Mucosa of descending colon (tissue), 3 donors: ENCODE measurements around the gene RAB6B. TPM values are rescaled to one million over a fixed set of nuclear protein-coding genes. Genes with fewer than 3 reads are reported as not detected.
A peak's percentile ranks its signal among the peaks of the same experiment; 100 is the strongest.

Source experiments
- ATAC-seq: fragments of 200-7000 bp; cut with Tn5 transposase; one replicate; pipeline ENCODE4 v1.9.1; 2020; ENCODE audit warnings: mild to moderate bottlenecking, moderate library complexity
- DNase-seq, 3 donors: peaks; one replicate each; pipeline ENCODE4 v3.0.0-alpha.2; 2020
- H3K36me3 ChIP-seq: fragments of 200-600 bp; one replicate; pipeline ENCODE4 v1.8.0; 2021; ENCODE audit warnings: low read depth, mild to moderate bottlenecking
- H3K4me1 ChIP-seq: fragments of 200-600 bp; one replicate; pipeline ENCODE4 v1.8.0; 2021; ENCODE audit warnings: low read depth, mild to moderate bottlenecking
- H3K4me3 ChIP-seq: fragments of 200-600 bp; one replicate; pipeline ENCODE4 v1.8.0; 2021; ENCODE audit warnings: mild to moderate bottlenecking
- H3K9me3 ChIP-seq: fragments of 200-600 bp; one replicate; pipeline ENCODE4 v1.8.0; 2021; ENCODE audit warnings: mild to moderate bottlenecking
- intact Hi-C, 2 donors: fragments of 100-400 bp; cut with DNase I in 1 of 2; cut with micrococcal nuclease in 1 of 2; formaldehyde crosslinking; loops; one replicate each; pipeline versions ENCODE4 v1.11.0 to v1.11.1; 2022; cut with DNase I, micrococcal nuclease
- total RNA-seq, 3 donors: library from RNA; stranded (reverse); fragmentation: NEBNext Ultra II Directional in 2 of 3; extraction: Animal tissue kit (Norgen Biotek cat#: 25700) in 2 of 3; gene quantifications; one replicate each; pipeline versions ENCODE4 v1.2.1 to v1.2.4, GENCODE V29; 2021 to 2023
- TF ChIP-seq, protein P1 (sequence below): fragments of 200-600 bp; IDR thresholded peaks from one replicate; pipeline ENCODE4 v1.8.0; 2022; ENCODE audit warnings: antibody characterized with exemption, mild to moderate bottlenecking
- donor health status: DM: no; HTN: no; CAD: no; lungs with moderate emphysema.
- donor health status: DM: no; HTN: no; CAD: no.
- donor health status: DM: no; HTN: yes; CAD: no.

The RAB6B gene
- total RNA-seq, 3 donors from 2014 or later = 4.1 to 11.6 (median 4.8) TPM

DNA sequence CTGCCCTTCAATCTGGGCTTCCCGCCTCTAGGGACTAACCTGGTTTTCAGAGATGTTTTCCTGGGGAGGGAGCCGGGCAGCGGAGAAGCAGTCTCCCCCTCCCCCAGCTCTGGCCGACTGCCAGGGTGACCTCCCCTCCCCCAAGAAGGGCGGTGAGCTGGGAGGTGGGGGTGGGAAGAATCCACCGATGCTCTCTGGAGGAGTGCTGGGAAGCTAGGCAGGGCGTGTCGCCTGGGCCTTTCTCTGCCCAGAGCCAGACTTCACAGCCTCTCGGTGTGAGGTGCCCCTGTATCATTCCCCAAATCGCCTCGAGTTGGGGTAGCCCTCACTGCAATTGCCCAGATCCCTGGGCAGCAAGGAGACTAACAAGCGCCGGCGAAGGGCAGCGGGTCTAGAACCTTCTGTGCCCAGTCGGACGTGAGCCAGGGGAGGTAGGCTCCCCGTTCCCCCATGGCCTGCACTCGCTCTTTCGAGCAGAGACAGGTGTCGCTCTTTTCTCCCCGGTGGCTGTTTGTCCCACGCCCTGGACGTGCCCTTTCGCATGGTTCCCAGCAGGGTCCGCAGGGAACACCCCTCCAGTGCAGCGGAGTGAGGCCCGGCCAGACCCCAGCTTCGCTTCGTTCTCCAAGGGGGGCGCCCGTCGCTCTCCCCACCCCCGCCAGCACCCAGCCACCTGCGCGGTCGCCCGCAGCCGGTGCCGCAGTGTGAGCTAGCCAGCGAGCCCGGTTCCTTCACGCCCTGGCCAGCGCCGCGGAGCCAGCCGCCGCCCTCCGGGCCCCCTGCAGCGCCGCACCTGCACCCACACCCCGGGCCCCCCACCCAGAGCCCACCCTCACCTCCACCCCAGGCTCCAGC is 1.1 kb downstream of the RAB6B start:
- DNase-seq = no peak

DNA sequence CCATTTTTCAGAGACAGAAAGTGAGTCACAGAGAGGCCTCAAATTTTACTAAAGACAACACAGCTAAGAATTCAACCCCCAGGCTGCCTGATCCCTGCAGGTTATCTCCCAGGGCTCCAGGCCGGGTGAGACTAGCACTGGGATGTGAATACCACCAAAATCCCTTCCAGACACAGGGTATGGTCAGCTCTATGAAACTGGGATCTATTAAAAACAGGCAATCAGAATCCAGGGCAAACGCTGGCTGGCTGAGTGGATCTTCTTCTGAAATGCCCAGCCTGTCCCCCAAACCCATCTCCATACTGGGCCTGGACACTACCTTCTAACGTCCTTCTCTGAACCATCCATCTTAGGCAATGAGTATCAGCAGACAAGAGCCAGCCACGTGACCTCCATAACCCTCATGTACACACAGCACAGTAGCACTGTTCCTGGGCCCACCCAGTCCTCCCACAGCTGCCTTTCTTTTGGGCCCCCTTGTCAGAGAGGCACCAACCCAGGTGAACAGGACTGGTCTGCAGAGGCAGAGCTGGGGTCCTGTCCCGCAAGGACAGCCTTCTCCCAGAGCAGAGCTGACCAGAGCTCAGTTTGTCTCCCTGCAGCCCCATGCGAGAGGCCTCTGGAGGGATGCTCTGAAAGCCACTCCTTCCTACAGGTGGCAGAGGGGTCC is 1.9 kb downstream of the RAB6B start:
- Histone ChIP-seq H3K4me1 (peaks cover 17% of the 10 kb centered on the region), H3K36me3 (no peaks in the 10 kb centered on the region), H3K9me3 (no peaks in the 10 kb centered on the region), H3K4me3 (no peak overlapping the region)
- TF ChIP-seq, protein P1, sequence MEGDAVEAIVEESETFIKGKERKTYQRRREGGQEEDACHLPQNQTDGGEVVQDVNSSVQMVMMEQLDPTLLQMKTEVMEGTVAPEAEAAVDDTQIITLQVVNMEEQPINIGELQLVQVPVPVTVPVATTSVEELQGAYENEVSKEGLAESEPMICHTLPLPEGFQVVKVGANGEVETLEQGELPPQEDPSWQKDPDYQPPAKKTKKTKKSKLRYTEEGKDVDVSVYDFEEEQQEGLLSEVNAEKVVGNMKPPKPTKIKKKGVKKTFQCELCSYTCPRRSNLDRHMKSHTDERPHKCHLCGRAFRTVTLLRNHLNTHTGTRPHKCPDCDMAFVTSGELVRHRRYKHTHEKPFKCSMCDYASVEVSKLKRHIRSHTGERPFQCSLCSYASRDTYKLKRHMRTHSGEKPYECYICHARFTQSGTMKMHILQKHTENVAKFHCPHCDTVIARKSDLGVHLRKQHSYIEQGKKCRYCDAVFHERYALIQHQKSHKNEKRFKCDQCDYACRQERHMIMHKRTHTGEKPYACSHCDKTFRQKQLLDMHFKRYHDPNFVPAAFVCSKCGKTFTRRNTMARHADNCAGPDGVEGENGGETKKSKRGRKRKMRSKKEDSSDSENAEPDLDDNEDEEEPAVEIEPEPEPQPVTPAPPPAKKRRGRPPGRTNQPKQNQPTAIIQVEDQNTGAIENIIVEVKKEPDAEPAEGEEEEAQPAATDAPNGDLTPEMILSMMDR = no peak
- DNase-seq (no peak), ATAC-seq (no peak)
- intact Hi-C loops = no loop called here

More for the DNA sequence above, 1.1 kb downstream of the RAB6B start:
- Histone ChIP-seq H3K4me3 (no peak overlapping the region), H3K36me3 (no peaks in the 10 kb centered on the region), H3K4me1 (peaks cover 17% of the 10 kb centered on the region), H3K9me3 (no peaks in the 10 kb centered on the region)
- ATAC-seq = peak; percentile 41
- intact Hi-C loops = no loop called here
- TF ChIP-seq, protein P1 = no peak

DNA sequence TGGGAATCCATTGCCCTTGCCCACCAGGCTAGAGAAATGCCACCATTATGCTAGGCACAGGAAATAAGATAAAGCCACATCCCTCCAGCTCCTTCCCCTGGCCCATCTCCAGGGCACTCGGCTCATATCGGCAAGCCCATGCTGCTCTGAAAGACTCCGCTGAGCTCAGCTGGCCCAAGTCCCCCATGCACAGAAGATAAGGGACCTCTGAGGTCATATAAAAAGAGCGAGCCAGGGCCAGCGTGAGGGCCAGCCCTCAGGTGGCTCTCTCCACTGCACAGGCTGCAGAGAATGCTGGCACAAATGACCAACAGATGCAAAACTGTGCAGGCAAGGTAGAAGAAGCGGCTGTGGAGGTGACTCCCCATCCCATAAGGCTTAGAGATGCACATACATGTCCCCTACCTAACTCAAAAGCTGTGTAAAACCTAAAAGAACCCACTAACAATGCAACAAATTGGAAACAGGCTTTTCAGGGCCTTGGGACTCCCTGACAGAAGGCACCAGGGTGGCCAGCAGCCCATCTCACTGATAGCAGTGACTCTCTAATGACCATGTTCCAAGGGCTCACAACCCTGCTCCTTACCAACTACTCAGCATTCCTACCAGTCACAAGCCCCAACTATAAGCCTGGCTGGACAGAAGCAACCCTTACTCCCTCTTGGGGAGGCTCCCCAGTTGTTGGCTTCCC is 3.0 kb downstream of the RAB6B start:
- no peak for ATAC-seq

DNA sequence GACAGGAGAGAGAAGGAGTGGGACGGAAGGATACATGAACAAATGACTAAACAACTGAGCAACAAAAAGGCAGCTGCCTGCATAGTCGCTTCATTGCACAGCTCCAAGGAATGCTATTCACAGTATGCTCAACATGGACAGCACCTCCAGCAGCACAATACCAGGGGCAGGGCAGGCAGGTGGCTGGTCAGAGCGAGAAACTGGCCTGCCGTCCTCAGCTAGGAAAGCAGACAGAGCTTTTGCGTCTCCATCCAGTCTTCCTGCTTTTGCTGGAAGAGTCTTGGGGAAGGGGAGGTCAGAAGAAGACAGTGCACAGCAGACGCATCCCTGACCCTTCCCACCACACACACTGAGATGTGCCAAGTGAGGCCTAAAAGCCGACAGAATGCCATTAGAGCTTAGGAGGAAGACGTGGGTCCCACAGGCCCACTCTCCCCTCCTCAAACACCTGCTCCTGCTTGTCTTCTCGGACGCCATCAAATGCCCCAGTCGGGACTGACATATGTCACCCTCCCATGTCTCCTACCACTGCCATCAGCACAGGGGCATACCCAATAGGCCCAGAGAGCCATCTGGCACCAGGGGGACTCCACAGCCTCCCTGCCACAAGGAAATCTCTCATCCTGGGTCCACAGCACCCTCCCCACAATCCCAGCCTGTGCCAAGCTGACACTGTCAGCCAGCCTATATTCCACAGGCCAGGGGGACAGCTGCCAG is 3.9 kb downstream of the RAB6B start:
- Histone ChIP-seq H3K4me1 (peaks cover 17% of the 10 kb centered on the region), H3K9me3 (no peaks in the 10 kb centered on the region), H3K36me3 (no peaks in the 10 kb centered on the region), H3K4me3 (no peak overlapping the region)
- intact Hi-C loops = no loop called here
- ATAC-seq = no peak
- TF ChIP-seq, protein P1 = no peak
- no peak for DNase-seq

More for the DNA sequence above, 3.0 kb downstream of the RAB6B start:
- no peak for DNase-seq
- Histone ChIP-seq H3K4me3 (no peak overlapping the region), H3K36me3 (no peaks in the 10 kb centered on the region), H3K9me3 (no peaks in the 10 kb centered on the region), H3K4me1 (peaks cover 17% of the 10 kb centered on the region)
- TF ChIP-seq, protein P1 = no peak
- intact Hi-C loops = no loop called here

DNA sequence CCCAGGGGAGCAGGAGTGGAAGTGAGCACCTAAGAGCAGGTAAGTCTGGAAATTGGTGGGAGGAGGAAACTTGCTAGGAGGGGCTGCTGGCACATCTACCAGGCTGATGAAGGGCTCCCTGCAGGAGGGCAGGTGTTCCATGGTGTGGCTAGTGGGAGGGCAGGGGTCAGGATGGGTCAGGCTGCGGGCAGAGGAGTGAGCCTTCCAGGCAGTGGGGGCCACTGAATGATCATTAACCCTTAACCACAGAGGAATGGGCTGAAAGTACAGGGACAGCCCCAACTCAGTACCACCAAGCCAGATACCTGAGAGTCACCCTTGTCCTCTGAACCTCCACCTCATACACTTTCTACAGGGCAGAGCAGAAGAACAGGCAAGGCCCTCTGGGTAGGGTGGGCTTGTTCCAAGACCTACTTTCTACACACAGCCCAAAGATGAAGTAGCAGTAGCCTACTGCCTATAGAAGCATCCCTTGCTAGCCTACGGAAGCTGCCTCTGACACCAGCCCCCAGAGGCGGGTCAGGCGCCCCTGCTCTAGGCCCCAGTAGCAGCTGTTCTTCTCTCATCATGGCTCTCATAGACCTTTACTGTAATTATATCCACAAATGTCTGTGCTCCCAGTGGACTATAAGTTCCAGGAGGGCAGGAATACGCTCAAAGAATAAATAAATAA is 4.6 kb downstream of the RAB6B start:
- no peak overlapping the region for H3K4me3 ChIP-seq
- DNase-seq (no peak), ATAC-seq (no peak)

More for the DNA sequence above, 4.6 kb downstream of the RAB6B start:
- H3K9me3 ChIP-seq = no peaks in the 10 kb centered on the region
- H3K4me1 ChIP-seq = peaks cover 15% of the 10 kb centered on the region
- no peaks in the 10 kb centered on the region for H3K36me3 ChIP-seq
- intact Hi-C loops = no loop called here
- TF ChIP-seq, protein P1 = no peak
